ENCODE data around the gene PEPD.

Gene PEPD

GRCh38 chr19:33511346-33511745 lies 10.2 kb downstream of the PEPD start:
- Histone ChIP-seq H3K27me3 (ENCODE audit: control insufficient read depth in 1 of 2, insufficient read depth in 1 of 2, low read length in 2 of 2) (no peaks in the 10 kb centered on the region), H3K14ac (ENCODE audit: low read length in 2 of 2) (no peak overlapping the region), H3K4me2 (ENCODE audit: low read length, poor library complexity, severe bottlenecking) (no peak overlapping the region), H3K4me1 (ENCODE audit: control insufficient read depth, insufficient read depth, low read depth, low read length) (peaks cover 15% of the 10 kb centered on the region), H3K27ac (ENCODE audit: low read length, poor library complexity, severe bottlenecking) (no peak overlapping the region), H2BK15ac (ENCODE audit: low read depth, poor library complexity, severe bottlenecking) (no peak overlapping the region), H2AFZ (ENCODE audit: low read depth, low read length) (no peak overlapping the region), H3K79me1 (replicated peaks; ENCODE audit: low read length, poor library complexity, severe bottlenecking) (peaks cover 60% of the 10 kb centered on the region), H2BK5ac (ENCODE audit: low read depth, low read length, poor library complexity, severe bottlenecking) (no peak overlapping the region), H2BK120ac (ENCODE audit: low read depth, low read length) (no peak overlapping the region), H3K23ac (ENCODE audit: low read length in 2 of 2) (no peak overlapping the region), H2AK5ac (ENCODE audit: low read length, severe bottlenecking) (no peak overlapping the region), H3K9ac (ENCODE audit: low read length) (no peak overlapping the region), H3K18ac (ENCODE audit: low read depth in 1 of 2, low read length in 2 of 2) (no peak overlapping the region), H4K91ac (ENCODE audit: low read length) (peak overlapping the region; percentile 35), H3K4me3 (ENCODE audit: insufficient read depth in 1 of 2, low read depth in 1 of 2, low read length in 2 of 2) (no peak overlapping the region), H3K4ac (ENCODE audit: low read depth in 1 of 2, low read length in 2 of 2) (no peak overlapping the region), H2BK12ac (ENCODE audit: low read length in 2 of 2) (no peak overlapping the region), H4K8ac (ENCODE audit: low read length) (no peak overlapping the region), H3K9me3 (ENCODE audit: control insufficient read depth, low read length) (no peaks in the 10 kb centered on the region), H3K36me3 (ENCODE audit: control insufficient read depth in 1 of 2, insufficient read depth in 2 of 2, low read depth in 1 of 2, low read length in 2 of 2) (peaks cover 15 to 58% of the 10 kb centered on the region in 2 experiments)
- WGBS, result 92% methylated on average over 11 of the region's 13 CpGs
- no peak for DNase-seq

GRCh38 chr19:33510462-33511194 lies 11.0 kb downstream of the PEPD start:
- H3K79me1 ChIP-seq (replicated peaks; ENCODE audit: low read length, poor library complexity, severe bottlenecking), result peaks cover 56% of the 10 kb centered on the region
- WGBS, result 95% methylated on average over 9 of the region's 11 CpGs
- H3K18ac ChIP-seq (ENCODE audit: low read depth in 1 of 2, low read length in 2 of 2), result no peak overlapping the region
- H3K27me3 ChIP-seq (ENCODE audit: control insufficient read depth in 1 of 2, insufficient read depth in 1 of 2, low read length in 2 of 2), result no peaks in the 10 kb centered on the region
- H4K91ac ChIP-seq (ENCODE audit: low read length), result no peak overlapping the region
- no peak overlapping the region for H3K27ac ChIP-seq (ENCODE audit: low read length, poor library complexity, severe bottlenecking)
- no peak overlapping the region for H3K4me2 ChIP-seq (ENCODE audit: low read length, poor library complexity, severe bottlenecking)
- no peak overlapping the region for H2BK5ac ChIP-seq (ENCODE audit: low read depth, low read length, poor library complexity, severe bottlenecking)
- no peak overlapping the region for H2BK15ac ChIP-seq (ENCODE audit: low read depth, poor library complexity, severe bottlenecking)
- H4K8ac ChIP-seq (ENCODE audit: low read length), result no peak overlapping the region
- no peak overlapping the region for H3K14ac ChIP-seq (ENCODE audit: low read length in 2 of 2)
- no peak for DNase-seq
- no peak overlapping the region for H3K4me3 ChIP-seq (ENCODE audit: insufficient read depth in 1 of 2, low read depth in 1 of 2, low read length in 2 of 2)
- no peak overlapping the region for H2AK5ac ChIP-seq (ENCODE audit: low read length, severe bottlenecking)
- no peak overlapping the region for H2BK12ac ChIP-seq (ENCODE audit: low read length in 2 of 2)
- no peak overlapping the region for H2AFZ ChIP-seq (ENCODE audit: low read depth, low read length)
- no peaks in the 10 kb centered on the region for H3K9me3 ChIP-seq (ENCODE audit: control insufficient read depth, low read length)
- H3K23ac ChIP-seq (ENCODE audit: low read length in 2 of 2), result no peak overlapping the region
- no peak overlapping the region for H3K4ac ChIP-seq (ENCODE audit: low read depth in 1 of 2, low read length in 2 of 2)
- peaks cover 15 to 63% of the 10 kb centered on the region in 2 experiments for H3K36me3 ChIP-seq (ENCODE audit: control insufficient read depth in 1 of 2, insufficient read depth in 2 of 2, low read depth in 1 of 2, low read length in 2 of 2)
- no peak overlapping the region for H3K9ac ChIP-seq (ENCODE audit: low read length)
- peaks cover 17% of the 10 kb centered on the region for H3K4me1 ChIP-seq (ENCODE audit: control insufficient read depth, insufficient read depth, low read depth, low read length)
- no peak overlapping the region for H2BK120ac ChIP-seq (ENCODE audit: low read depth, low read length)

- Histone ChIP-seq H3K18ac (ENCODE audit: low read depth in 1 of 2, low read length in 2 of 2) (no peak overlapping the region), H3K36me3 (ENCODE audit: control insufficient read depth in 1 of 2, insufficient read depth in 2 of 2, low read depth in 1 of 2, low read length in 2 of 2) (peaks cover 15 to 66% of the 10 kb centered on the region in 2 experiments), H2BK12ac (ENCODE audit: low read length in 2 of 2) (no peak overlapping the region), H3K79me1 (replicated peaks; ENCODE audit: low read length, poor library complexity, severe bottlenecking) (peaks cover 50% of the 10 kb centered on the region), H2BK5ac (ENCODE audit: low read depth, low read length, poor library complexity, severe bottlenecking) (no peak overlapping the region), H3K4ac (ENCODE audit: low read depth in 1 of 2, low read length in 2 of 2) (no peak overlapping the region), H3K27ac (ENCODE audit: low read length, poor library complexity, severe bottlenecking) (no peak overlapping the region), H3K14ac (ENCODE audit: low read length in 2 of 2) (no peak overlapping the region), H3K4me2 (ENCODE audit: low read length, poor library complexity, severe bottlenecking) (no peak overlapping the region), H3K27me3 (ENCODE audit: control insufficient read depth in 1 of 2, insufficient read depth in 1 of 2, low read length in 2 of 2) (no peaks in the 10 kb centered on the region), H2AK5ac (ENCODE audit: low read length, severe bottlenecking) (no peak overlapping the region), H3K4me3 (ENCODE audit: insufficient read depth in 1 of 2, low read depth in 1 of 2, low read length in 2 of 2) (no peak overlapping the region), H2BK120ac (ENCODE audit: low read depth, low read length) (no peak overlapping the region), H3K9me3 (ENCODE audit: control insufficient read depth, low read length) (no peaks in the 10 kb centered on the region), H4K8ac (ENCODE audit: low read length) (no peak overlapping the region), H3K4me1 (ENCODE audit: control insufficient read depth, insufficient read depth, low read depth, low read length) (peaks cover 8% of the 10 kb centered on the region), H2AFZ (ENCODE audit: low read depth, low read length) (no peak overlapping the region), H4K91ac (ENCODE audit: low read length) (no peak overlapping the region), H3K23ac (ENCODE audit: low read length in 2 of 2) (no peak overlapping the region), H3K9ac (ENCODE audit: low read length) (no peak overlapping the region), H2BK15ac (ENCODE audit: low read depth, poor library complexity, severe bottlenecking) (no peak overlapping the region)
- DNase-seq, result no peak
- 98% methylated on average over 14 of the region's 15 CpGs for WGBS
These were observed 11.8 kb downstream of the PEPD start for GRCh38 chr19:33509774-33510173.

GRCh38 chr19:33508941-33509614 lies 12.5 kb downstream of the PEPD start:
- Histone ChIP-seq H3K14ac (ENCODE audit: low read length in 2 of 2) (no peak overlapping the region), H2BK15ac (ENCODE audit: low read depth, poor library complexity, severe bottlenecking) (no peak overlapping the region), H3K36me3 (ENCODE audit: control insufficient read depth in 1 of 2, insufficient read depth in 2 of 2, low read depth in 1 of 2, low read length in 2 of 2) (peaks cover 15 to 70% of the 10 kb centered on the region in 2 experiments), H2AFZ (ENCODE audit: low read depth, low read length) (no peak overlapping the region), H3K4ac (ENCODE audit: low read depth in 1 of 2, low read length in 2 of 2) (no peak overlapping the region), H3K23ac (ENCODE audit: low read length in 2 of 2) (no peak overlapping the region), H3K27ac (ENCODE audit: low read length, poor library complexity, severe bottlenecking) (no peak overlapping the region), H3K9me3 (ENCODE audit: control insufficient read depth, low read length) (no peaks in the 10 kb centered on the region), H2AK5ac (ENCODE audit: low read length, severe bottlenecking) (no peak overlapping the region), H2BK120ac (ENCODE audit: low read depth, low read length) (no peak overlapping the region), H3K18ac (ENCODE audit: low read depth in 1 of 2, low read length in 2 of 2) (no peak overlapping the region), H3K4me2 (ENCODE audit: low read length, poor library complexity, severe bottlenecking) (no peak overlapping the region), H3K4me1 (ENCODE audit: control insufficient read depth, insufficient read depth, low read depth, low read length) (peaks cover 4% of the 10 kb centered on the region), H3K9ac (ENCODE audit: low read length) (peak overlapping the region; percentile 18), H3K27me3 (ENCODE audit: control insufficient read depth in 1 of 2, insufficient read depth in 1 of 2, low read length in 2 of 2) (no peaks in the 10 kb centered on the region), H2BK5ac (ENCODE audit: low read depth, low read length, poor library complexity, severe bottlenecking) (no peak overlapping the region), H4K8ac (ENCODE audit: low read length) (no peak overlapping the region), H4K91ac (ENCODE audit: low read length) (no peak overlapping the region), H2BK12ac (ENCODE audit: low read length in 2 of 2) (no peak overlapping the region), H3K79me1 (replicated peaks; ENCODE audit: low read length, poor library complexity, severe bottlenecking) (peaks cover 44% of the 10 kb centered on the region), H3K4me3 (ENCODE audit: insufficient read depth in 1 of 2, low read depth in 1 of 2, low read length in 2 of 2) (no peak overlapping the region)
- 94% methylated on average over 12 of the region's 12 CpGs for WGBS
- no peak for DNase-seq

Measured in mesenchymal stem cell (in vitro differentiated cells and primary cell).